Omental fat pad (tissue), 4 donors: ENCODE measurements around the gene CGB2. TPM values are rescaled to one million over a fixed set of nuclear protein-coding genes. Genes with fewer than 3 reads are reported as not detected.
"Not testable (repeated sequence)": the region's sequence is repeated elsewhere in the genome, so short reads cannot be mapped to it uniquely, and the experiment has no call there.

Experiments used
- ATAC-seq: fragments of 150-250 bp; one replicate; pipeline ENCODE4 v1.9.1; 2016; ENCODE audit warnings: mild to moderate bottlenecking, moderate library complexity; ENCODE audit not compliant: low FRiP score
- DNase-seq: peaks from one replicate; pipeline ENCODE4 v3.0.0-alpha.2; 2019; ENCODE audit warnings: low spot score
- total RNA-seq, 4 donors: library from RNA; depleted of rRNA; stranded (reverse); fragments of >200 nt; gene quantifications; one replicate each; pipeline ENCODE4 v1.1.0, GENCODE V29; 2016
- TF ChIP-seq, protein P1 (sequence below), 3 donors: fragments of 450-650 bp; IDR thresholded peaks; one replicate each; pipeline ENCODE4 v1.5.1; 2016 to 2017; ENCODE audit warnings: antibody characterized with exemption in 3 of 3, mild to moderate bottlenecking in 3 of 3, moderate library complexity in 2 of 3

CGB2 gene
- total RNA-seq = not detected

DNA sequence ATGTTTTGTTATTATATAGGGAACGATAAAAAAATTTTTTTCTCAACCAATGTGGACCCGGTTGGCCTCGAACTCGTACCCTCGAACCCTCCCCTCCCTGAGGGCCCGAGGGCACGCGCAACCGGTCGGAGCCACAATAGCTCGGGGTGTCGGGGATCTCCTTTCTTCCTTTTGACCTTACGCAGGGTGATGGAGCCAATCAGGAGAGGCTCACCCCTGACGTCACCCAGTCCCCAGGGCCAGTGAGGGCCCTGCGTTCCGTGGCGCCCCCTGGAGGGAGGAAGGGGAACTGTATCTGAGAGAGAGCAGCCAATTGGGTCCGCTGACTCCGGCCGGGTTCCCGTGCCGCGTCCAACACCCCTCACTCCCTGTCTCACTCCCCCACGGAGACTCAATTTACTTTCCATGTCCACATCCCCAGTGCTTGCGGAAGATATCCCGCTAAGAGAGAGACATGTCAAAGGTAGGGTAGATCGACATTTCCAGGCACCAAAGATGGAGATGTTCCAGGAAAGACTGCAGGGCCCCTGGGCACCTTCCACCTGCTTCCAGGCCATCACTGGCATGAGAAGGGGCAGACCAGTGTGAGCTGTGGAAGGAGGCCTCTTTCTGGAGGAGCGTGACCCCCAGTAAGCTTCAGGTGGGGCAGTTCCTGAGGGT, at the start of gene CGB2:
TSS of gene CGB2 (plus strand) at position 249 of the 660 bp plus-strand sequence. CDS start at position 455, 206 bp downstream.
- not testable (repeated sequence) for DNase-seq, ATAC-seq

DNA sequence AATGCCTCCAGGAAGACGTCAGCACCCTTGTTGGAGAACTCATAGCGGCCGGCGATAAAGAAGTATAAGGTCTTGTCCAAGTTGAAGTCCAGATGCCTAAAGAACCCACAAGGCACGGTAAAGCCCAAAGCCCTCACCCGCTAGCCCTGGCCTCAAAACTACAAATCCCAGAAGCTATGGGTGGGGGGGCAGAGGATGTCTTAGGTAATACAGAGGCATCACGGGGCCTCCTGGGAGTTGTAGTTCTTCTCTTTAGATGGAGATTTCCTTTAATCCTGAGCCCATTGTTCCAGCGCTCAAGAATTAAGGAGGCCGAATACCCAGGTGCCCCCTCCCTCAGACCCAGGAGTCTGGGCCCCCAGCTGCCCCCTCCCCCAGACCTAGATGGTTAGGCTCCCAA, 49.4 kb upstream of the CGB2 start:
- TF ChIP-seq, protein P1, sequence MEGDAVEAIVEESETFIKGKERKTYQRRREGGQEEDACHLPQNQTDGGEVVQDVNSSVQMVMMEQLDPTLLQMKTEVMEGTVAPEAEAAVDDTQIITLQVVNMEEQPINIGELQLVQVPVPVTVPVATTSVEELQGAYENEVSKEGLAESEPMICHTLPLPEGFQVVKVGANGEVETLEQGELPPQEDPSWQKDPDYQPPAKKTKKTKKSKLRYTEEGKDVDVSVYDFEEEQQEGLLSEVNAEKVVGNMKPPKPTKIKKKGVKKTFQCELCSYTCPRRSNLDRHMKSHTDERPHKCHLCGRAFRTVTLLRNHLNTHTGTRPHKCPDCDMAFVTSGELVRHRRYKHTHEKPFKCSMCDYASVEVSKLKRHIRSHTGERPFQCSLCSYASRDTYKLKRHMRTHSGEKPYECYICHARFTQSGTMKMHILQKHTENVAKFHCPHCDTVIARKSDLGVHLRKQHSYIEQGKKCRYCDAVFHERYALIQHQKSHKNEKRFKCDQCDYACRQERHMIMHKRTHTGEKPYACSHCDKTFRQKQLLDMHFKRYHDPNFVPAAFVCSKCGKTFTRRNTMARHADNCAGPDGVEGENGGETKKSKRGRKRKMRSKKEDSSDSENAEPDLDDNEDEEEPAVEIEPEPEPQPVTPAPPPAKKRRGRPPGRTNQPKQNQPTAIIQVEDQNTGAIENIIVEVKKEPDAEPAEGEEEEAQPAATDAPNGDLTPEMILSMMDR (IDR thresholded peaks at IDR 0.05) = no peak
- DNase-seq = no peak
- no peak for ATAC-seq

DNA sequence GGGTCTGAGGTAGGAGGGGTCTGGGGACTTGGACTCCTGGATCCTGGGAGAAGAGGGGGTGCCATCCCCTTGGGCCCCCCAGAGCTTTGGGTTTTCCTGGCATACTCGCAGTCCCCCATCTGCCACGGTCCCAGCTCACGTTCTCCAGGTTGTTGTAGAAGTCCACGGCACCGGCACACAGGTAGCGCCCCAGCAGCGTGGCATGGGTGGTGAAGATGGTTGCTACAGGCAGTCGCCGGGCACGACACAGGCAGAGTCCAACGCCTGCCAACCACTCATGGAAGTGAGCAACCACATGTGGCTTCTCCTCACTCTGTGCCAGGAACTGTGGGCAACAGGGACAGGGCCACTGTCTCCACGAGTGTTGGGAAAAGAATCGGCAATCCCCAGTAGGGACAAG, 46.0 kb upstream of the CGB2 start:
- TF ChIP-seq, protein P1 (IDR thresholded peaks at IDR 0.05) = no peak
- no peak for ATAC-seq

DNA sequence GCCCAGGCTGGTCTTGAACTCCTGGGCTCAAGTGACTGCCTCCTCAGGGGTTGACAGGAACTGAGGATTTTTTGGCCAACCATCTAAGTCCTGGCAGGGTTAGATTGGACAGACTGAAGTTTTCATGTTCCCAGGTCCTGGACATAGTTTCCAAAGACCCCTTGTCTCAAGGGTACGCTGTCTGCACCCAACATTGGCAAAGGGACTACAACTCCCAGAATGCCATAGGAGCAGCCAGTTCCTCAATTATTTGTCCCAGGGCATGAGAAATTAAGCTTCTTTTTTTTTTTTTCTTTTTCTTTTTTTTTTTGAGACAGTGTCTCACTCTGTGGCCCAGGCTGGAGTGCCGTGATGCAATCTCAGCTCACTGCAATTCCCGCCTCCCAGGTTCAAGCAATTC, 45.5 kb upstream of the CGB2 start:
- DNase-seq (no peak), ATAC-seq (no peak)
- TF ChIP-seq, protein P1 (IDR thresholded peaks at IDR 0.05) = no peak

More for the DNA sequence above, 46.0 kb upstream of the CGB2 start:
- no peak for DNase-seq

DNA sequence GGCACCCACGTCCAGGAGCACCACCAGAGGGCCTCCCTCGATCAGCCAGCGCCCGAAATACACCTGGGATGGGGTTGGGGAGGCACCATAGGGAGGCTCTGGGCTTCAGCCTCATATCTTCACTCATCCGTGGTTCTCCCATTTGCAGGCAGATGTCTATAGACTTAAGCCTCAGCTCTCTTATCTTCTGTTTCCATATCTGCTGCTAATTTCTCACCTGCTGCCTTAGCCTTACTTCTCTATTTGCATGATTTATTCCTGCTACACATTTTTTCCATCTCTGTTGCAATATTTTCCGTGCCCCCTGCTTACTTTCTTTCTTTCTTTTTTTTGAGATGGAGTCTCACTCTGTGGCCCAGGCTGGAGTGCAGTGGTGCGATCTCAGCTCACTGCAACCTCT, 44.4 kb upstream of the CGB2 start:
- TF ChIP-seq, protein P1 (IDR thresholded peaks at IDR 0.05) = no peak
- ATAC-seq (no peak), DNase-seq (no peak)

DNA sequence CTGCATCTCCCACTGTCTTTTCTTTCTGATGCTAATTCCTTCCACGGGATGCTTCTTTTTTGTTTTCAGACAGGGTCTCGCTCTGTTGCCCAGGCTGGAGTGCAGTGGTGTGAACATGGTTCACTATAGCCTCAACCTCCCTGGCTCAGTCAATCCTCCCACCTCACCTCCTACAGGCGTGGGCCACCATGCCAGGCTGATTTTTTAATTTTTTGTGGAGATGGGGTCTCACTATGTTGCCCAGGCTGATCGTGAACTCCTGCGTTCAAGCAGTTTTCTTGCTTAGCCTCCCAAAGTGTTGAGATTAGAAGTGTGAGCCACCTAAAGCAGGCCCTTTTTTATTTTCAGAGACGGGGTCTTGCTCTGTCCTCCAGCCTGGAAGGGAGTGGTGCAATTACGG, 43.4 kb upstream of the CGB2 start:
- ATAC-seq = no peak
- DNase-seq = no peak
- TF ChIP-seq, protein P1 (IDR thresholded peaks at IDR 0.05) = no peak

DNA sequence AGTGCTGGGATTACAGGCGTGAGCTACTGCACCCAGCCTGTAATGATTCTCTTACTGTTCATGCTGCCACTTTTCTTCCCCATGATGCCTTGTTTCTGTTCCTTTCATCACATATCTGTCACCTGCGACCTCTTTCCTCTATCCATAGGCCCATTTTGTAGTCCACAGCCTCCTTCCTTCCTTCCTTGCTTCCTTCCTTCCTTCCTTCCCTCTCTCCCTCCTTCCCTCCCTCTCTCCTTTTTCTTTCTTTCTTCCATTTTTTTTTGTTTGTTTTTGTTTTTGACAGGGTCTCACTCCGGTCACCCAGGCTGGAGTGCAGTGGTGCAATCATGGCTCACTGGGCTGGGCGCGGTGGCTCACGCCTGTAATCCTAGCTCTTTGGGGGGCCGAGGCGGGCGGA, 42.8 kb upstream of the CGB2 start:
- ATAC-seq (no peak), DNase-seq (no peak)
- TF ChIP-seq, protein P1 (IDR thresholded peaks at IDR 0.05) = no peak
